Brain microvascular endothelial cell (primary cell): Measurements from ENCODE around the gene KCNJ3.

Experiments
- DNase-seq: peaks from one replicate; pipeline ENCODE4 v3.0.0-alpha.2; 2020
- H3K27ac ChIP-seq: fragments of 250-450 bp; sonication (Bioruptor Pico); 2 replicates; pipeline ENCODE4 v1.5.1; 2020; ENCODE audit warnings: mild to moderate bottlenecking, moderate library complexity
- H3K27me3 ChIP-seq: fragments of 250-450 bp; sonication (Bioruptor Pico); replicated peaks from 2 replicates; pipeline ENCODE4 v1.5.1; 2020; ENCODE audit warnings: mild to moderate bottlenecking
- H3K36me3 ChIP-seq: fragments of 250-450 bp; sonication (Bioruptor Pico); replicated peaks from 2 replicates; pipeline ENCODE4 v1.5.1; 2020; ENCODE audit warnings: mild to moderate bottlenecking
- H3K4me3 ChIP-seq: 2 replicates; pipeline ENCODE4 v1.5.1; 2011; ENCODE audit warnings: low read depth, mild to moderate bottlenecking, control low read depth, low read length, moderate library complexity
- in situ Hi-C: cut with HindIII; loops from 2 replicates; pipeline ENCODE4 v1.10.0; 2017; ENCODE audit warnings: low sequenced_read_pairs, low pct_ligation_motif_present
- TF ChIP-seq, protein P1 (sequence below): IDR thresholded peaks from 2 replicates; pipeline ENCODE4 v1.5.1; 2011; ENCODE audit warnings: low read depth, mild to moderate bottlenecking, moderate library complexity, low read length, control low read depth, inconsistent platforms; ENCODE audit errors: missing control alignments

KCNJ3 gene

DNA sequence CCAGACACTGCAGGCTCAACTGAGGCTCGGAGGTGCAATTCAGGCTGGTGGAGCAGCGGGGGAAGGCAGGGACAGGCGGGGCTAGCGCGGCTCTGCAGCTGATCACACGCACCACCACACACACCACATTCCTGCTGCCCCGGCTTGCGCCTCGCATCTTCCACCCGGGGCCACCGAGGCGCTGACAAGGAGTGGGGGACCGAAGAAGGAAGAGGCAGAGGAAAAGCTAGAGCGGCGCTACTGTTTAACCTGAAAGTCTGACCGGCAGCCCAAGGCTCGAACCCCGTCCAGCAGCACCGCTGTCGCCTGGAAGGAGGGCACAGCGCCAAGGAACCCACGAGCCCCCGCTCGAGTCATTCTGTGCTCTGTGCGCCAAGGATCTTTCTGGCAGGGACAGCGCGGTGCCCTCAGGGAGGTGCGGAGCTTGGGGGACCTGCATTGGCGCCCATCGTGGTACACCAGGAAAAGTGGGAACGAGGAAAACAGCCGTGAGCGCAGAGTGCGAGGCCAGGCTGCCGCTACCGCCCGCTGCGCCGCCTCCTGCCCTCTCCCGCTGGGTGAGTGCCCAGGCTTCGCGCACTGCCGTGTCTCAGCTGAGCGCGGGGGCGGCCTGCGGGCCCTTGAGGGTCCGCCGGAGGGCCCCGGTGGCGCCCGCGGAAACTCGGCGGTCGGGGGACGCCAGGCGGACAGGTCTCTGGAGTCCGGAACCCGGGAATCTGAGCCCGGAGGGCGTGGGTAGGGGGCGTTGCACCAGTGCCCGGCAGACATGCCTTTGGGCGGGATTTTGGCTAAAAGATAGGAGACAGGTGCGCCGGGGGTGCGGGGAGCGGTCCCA lies 860 bp upstream of the KCNJ3 start:
- in situ Hi-C loops, result no loop called here
- Histone ChIP-seq H3K36me3 (no peaks in the 10 kb centered on the region), H3K27me3 (peaks cover 10% of the 10 kb centered on the region), H3K4me3 (peak overlapping the region; percentile 44), H3K27ac (no peak overlapping the region)
- DNase-seq, result no peak
- TF ChIP-seq, protein P1, sequence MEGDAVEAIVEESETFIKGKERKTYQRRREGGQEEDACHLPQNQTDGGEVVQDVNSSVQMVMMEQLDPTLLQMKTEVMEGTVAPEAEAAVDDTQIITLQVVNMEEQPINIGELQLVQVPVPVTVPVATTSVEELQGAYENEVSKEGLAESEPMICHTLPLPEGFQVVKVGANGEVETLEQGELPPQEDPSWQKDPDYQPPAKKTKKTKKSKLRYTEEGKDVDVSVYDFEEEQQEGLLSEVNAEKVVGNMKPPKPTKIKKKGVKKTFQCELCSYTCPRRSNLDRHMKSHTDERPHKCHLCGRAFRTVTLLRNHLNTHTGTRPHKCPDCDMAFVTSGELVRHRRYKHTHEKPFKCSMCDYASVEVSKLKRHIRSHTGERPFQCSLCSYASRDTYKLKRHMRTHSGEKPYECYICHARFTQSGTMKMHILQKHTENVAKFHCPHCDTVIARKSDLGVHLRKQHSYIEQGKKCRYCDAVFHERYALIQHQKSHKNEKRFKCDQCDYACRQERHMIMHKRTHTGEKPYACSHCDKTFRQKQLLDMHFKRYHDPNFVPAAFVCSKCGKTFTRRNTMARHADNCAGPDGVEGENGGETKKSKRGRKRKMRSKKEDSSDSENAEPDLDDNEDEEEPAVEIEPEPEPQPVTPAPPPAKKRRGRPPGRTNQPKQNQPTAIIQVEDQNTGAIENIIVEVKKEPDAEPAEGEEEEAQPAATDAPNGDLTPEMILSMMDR, result no peak

DNA sequence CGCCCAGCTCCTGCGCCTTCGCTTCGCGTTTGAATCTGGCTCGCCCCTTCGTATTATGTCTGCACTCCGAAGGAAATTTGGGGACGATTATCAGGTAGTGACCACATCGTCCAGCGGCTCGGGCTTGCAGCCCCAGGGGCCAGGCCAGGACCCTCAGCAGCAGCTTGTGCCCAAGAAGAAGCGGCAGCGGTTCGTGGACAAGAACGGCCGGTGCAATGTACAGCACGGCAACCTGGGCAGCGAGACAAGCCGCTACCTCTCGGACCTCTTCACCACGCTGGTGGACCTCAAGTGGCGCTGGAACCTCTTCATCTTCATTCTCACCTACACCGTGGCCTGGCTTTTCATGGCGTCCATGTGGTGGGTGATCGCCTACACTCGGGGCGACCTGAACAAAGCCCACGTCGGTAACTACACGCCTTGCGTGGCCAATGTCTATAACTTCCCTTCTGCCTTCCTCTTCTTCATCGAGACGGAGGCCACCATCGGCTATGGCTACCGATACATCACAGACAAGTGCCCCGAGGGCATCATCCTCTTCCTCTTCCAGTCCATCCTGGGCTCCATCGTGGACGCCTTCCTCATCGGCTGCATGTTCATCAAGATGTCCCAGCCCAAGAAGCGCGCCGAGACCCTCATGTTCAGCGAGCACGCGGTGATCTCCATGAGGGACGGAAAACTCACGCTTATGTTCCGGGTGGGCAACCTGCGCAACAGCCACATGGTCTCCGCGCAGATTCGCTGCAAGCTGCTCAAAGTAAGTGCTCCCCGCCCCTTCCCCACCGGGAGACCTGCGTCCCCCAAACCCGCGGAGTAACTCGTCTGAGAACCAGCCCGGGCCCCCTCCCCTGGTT lies 453 bp downstream of the KCNJ3 start:
- no peak overlapping the region for H3K27ac ChIP-seq
- peaks cover 10% of the 10 kb centered on the region for H3K27me3 ChIP-seq
- H3K4me3 ChIP-seq, result peak overlapping the region; percentile 27
- TF ChIP-seq, protein P1, result no peak
- H3K36me3 ChIP-seq, result no peaks in the 10 kb centered on the region
- in situ Hi-C loops, result no loop called here
- DNase-seq, result no peak

DNA sequence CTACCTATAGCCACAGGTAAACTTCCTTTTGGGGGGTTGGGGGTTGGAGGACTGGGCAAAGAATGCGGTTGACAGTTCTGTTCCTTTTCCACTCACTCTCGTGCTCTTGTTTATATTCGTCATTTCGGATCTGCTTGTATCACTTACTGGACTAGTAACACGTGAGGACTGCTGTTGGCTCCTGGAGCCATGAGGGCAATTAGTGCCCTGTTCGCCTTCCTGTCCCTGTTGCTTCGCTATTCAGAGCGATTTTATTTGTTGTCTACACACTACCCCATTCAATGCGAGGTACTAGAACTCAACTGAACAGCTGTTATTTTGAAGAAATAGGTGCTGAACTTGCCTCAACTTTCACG lies 1.1 kb downstream of the KCNJ3 start:
- Histone ChIP-seq H3K4me3 (no peak overlapping the region), H3K27me3 (peaks cover 10% of the 10 kb centered on the region), H3K27ac (no peak overlapping the region), H3K36me3 (no peaks in the 10 kb centered on the region)
- in situ Hi-C loops, result no loop called here
- TF ChIP-seq, protein P1, result no peak
- DNase-seq, result no peak

DNA sequence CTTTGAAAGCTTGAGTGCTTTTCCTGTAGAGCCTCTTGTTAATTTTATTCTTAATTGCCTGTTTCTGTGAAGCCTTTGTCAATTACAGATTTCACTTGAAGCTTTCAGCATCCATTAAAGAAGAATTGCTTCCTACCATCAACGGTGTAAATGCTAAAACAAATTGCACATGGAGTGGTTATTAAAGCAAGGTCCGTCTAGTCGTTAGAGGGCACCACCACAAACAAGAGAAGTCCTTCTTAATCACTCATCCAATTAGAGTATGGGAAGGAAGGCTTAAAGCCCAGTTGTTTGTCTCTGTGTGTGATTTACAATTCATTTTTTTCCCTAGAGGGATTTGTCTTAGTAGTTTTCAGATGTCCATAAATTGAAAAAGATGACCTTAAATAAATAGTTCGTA lies 1.6 kb downstream of the KCNJ3 start:
- TF ChIP-seq, protein P1, result no peak
- Histone ChIP-seq H3K27me3 (peaks cover 10% of the 10 kb centered on the region), H3K4me3 (no peak overlapping the region), H3K27ac (no peak overlapping the region), H3K36me3 (no peaks in the 10 kb centered on the region)
- DNase-seq, result no peak
- in situ Hi-C loops, result no loop called here

DNA sequence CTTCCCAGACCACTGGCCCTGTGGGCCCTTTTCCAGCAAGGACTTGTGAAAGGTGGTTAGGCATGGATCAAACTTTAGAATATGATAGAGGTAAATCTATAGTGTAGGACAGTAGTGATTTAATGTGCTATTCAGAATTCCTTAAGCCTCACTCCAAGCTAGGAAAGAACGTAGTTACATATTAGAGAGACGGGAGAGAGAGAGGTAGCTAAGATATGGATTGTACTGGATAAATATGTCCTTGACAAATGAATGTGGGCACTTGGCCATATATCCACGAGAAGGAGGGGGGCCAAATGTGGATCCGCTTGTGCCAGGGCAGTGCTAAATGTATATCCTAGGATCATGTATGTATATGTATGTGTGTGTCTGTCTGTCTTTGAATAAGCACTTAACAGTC lies 6.5 kb downstream of the KCNJ3 start:
- in situ Hi-C loops, result no loop called here
- TF ChIP-seq, protein P1, result no peak
- Histone ChIP-seq H3K4me3 (no peak overlapping the region), H3K27me3 (no peaks in the 10 kb centered on the region), H3K36me3 (no peaks in the 10 kb centered on the region), H3K27ac (no peak overlapping the region)
- DNase-seq, result no peak
